Right lobe of liver (tissue), 6 donors: ENCODE data around the gene LARP7. TPM values are rescaled to one million over a fixed set of nuclear protein-coding genes. Genes with fewer than 3 reads are reported as not detected.

Experiments used
- ATAC-seq, 4 donors: fragments of 200-7000 bp; cut with Tn5 transposase; one replicate each; pipeline ENCODE4 v1.9.1; 2020; ENCODE audit warnings: mild to moderate bottlenecking in 4 of 4, moderate library complexity in 4 of 4
- DNase-seq, 3 donors: peaks; one replicate each; pipeline ENCODE4 v3.0.0-alpha.2; 2020
- H3K27ac ChIP-seq, 3 donors: fragments of 200-600 bp; one replicate each; pipeline ENCODE4 v1.8.0; 2022
- H3K27me3 ChIP-seq, 2 donors: fragments of 200-600 bp; one replicate each; pipeline ENCODE4 v1.8.0; 2022
- H3K36me3 ChIP-seq, 4 donors: fragments of 200-600 bp; sonication (generic) in 1 of 4; one replicate each; pipeline versions ENCODE4 v1.5.1 to v1.8.0; 2017 to 2022; ENCODE audit warnings: control low read depth in 1 of 4
- H3K4me1 ChIP-seq, 4 donors: fragments of 200-600 bp; sonication (generic) in 1 of 4; one replicate each; pipeline versions ENCODE4 v1.5.1 to v1.8.0; 2017 to 2022; ENCODE audit warnings: control low read depth in 1 of 4
- H3K4me3 ChIP-seq, 3 donors: fragments of 200-600 bp; one replicate each; pipeline ENCODE4 v1.8.0; 2022
- H3K9me3 ChIP-seq, 4 donors: fragments of 200-600 bp; sonication (generic) in 1 of 4; one replicate each; pipeline versions ENCODE4 v1.5.1 to v1.8.0; 2017 to 2022; ENCODE audit warnings: control low read depth in 1 of 4
- POLR2A ChIP-seq: fragments of 450-650 bp; IDR thresholded peaks from one replicate; pipeline ENCODE4 v1.6.1; 2017; ENCODE audit warnings: antibody characterized with exemption, mild to moderate bottlenecking
- WGBS: methylation state at CpG from one replicate; pipeline ENCODE4 v1.1.6; 2018; ENCODE audit warnings: low coverage, low lambda C conversion rate; ENCODE audit not compliant: insufficient coverage; ENCODE audit errors: missing lambda C conversion rate; 5-methylcytosine and 5-hydroxymethylcytosine counted together
- intact Hi-C, 2 donors: fragments of 100-400 bp; cut with DNase I; formaldehyde crosslinking; loops; one replicate each; pipeline versions ENCODE4 v1.11.2 to v1.14.1; 2022
- long read RNA-seq: library from polyadenylated mRNA; unstranded; transcript quantifications from one replicate; pipeline ENCODE4 v2.0.0, GENCODE V29; 2019
- total RNA-seq, 6 experiments: library from RNA; depleted of rRNA in 2 of 6; stranded (reverse); fragments of >200 nt in 2 of 6; fragmentation: NEBNext Ultra II Directional in 3 of 6; extraction: Animal tissue kit (Norgen Biotek cat#: 25700) in 3 of 6; gene quantifications; one replicate each; pipeline versions ENCODE4 v1.1.0 to v1.2.4, GENCODE V29; 2016 to 2023
- TF ChIP-seq, protein P1 (sequence below), 4 donors: fragments of 200-600 bp in 3 of 4; fragments of 450-650 bp in 1 of 4; IDR thresholded peaks; one replicate each; pipeline versions ENCODE4 v1.5.1 to v1.8.0; 2016 to 2022; ENCODE audit warnings: antibody characterized with exemption in 4 of 4, mild to moderate bottlenecking in 2 of 4
- donor health status: DM: no; HTN: yes; CAD: no.
- donor health status: DM: no; HTN: no; CAD: no.
- donor health status: DM: no; HTN: no; CAD: no.
- donor health status: DM: no; HTN: yes; CAD: no.
- donor health status: DM: no; HTN: yes; CAD: no.

LARP7 gene
- total RNA-seq: 10 to 100 TPM; 12.7 to 28.8 (median 20.4) TPM
- long read RNA-seq, partial matches to known transcripts: 6 of 6 reads
- long read RNA-seq, other reads (novel, unspliced or antisense): 0 of 6 reads

DNA sequence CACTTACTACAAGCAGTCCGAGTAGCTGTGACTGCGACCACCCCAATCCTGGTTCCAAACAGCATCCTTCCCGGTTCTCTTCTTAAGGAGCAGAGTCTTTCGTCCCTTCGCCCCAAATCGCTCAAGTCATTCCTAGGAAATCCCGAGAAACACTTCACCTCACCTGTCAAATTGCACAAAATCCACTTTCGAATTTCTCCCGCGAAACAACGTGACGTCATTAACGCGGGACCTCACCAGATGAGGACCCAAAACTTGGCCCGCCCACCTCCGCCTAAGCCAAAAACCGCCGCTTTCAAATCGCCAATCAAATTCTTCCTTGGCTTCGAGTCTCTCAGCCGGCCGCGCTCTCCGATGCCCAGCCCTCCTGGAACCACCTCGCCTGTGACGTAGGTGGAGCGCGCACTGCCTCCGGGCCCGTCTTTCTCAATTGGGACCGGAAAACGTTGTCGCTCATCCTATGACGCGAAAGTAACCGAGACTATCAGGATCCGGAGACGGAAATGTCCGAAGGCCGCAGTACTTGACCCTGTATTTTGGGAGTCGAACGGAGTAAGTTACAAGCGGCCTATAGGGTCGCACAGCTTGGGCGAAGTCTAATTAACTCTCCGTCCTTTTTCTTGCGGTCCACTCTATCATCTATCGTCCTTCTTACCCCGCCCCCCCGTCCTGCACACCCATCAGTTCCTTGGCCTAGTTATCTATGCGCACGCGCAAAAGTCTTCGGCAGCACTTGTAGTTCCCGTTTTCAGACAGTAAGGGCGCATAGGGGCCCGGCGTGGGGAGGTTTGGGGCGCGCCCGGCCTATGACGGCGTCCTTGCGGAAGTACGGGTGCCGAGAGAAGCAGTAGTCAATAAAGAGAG lies at the start of gene LARP7, which contains the start of gene ZGRF1:
TSS of gene LARP7 (plus strand) at position 456 of the 864 bp plus-strand sequence. CDS start 7,527 bp downstream, outside the sequence.
TSS of gene ZGRF1 (minus strand) at position 222 of the 864 bp plus-strand sequence. CDS start 3,733 bp downstream, outside the sequence.
- intact Hi-C loops: no loop called here
- WGBS: under 1% methylated on average over 66 of the region's 66 CpGs
- TF ChIP-seq, protein P1, sequence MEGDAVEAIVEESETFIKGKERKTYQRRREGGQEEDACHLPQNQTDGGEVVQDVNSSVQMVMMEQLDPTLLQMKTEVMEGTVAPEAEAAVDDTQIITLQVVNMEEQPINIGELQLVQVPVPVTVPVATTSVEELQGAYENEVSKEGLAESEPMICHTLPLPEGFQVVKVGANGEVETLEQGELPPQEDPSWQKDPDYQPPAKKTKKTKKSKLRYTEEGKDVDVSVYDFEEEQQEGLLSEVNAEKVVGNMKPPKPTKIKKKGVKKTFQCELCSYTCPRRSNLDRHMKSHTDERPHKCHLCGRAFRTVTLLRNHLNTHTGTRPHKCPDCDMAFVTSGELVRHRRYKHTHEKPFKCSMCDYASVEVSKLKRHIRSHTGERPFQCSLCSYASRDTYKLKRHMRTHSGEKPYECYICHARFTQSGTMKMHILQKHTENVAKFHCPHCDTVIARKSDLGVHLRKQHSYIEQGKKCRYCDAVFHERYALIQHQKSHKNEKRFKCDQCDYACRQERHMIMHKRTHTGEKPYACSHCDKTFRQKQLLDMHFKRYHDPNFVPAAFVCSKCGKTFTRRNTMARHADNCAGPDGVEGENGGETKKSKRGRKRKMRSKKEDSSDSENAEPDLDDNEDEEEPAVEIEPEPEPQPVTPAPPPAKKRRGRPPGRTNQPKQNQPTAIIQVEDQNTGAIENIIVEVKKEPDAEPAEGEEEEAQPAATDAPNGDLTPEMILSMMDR (IDR thresholded peaks at IDR 0.05): peak; percentile 79 to 99 (median 87)
- TF ChIP-seq POLR2A: no peak
- ATAC-seq: peak; percentile 95 to 97 (median 96)
- Histone ChIP-seq H3K27ac (peak within 1 kb of the TSS; percentile 66 to 90 (median 88)), H3K4me1 (peaks cover 0 to 15% (median 3%) of the 10 kb centered on the region in 4 donors), H3K36me3 (no peaks in the 10 kb centered on the region), H3K4me3 (peak within 1 kb of the TSS; percentile 51 to 72 (median 60)), H3K27me3 (no peaks in the 10 kb centered on the region), H3K9me3 (no peaks in the 10 kb centered on the region)
- DNase-seq: peak; percentile 99

DNA sequence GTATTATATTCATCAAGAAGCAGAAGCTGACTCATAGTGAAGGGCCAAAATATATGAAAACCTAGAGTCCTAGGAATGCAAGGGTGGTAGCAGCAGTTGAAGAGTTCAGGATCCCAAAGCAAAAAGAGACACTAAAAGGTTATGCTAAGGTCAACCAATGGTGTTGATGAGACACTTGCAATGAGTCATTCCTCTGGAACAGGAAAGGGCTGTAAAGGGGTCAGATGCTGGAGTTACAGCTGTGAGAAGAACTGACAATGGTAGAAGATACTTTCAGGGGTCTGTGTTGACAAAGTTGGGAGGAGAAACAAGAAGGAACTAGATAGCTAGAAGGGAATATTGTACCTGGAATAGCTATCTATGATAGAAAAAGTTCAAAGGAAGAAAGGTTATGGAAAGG lies 47.7 kb upstream of the LARP7 start:
- Histone ChIP-seq H3K36me3 (no peaks in the 10 kb centered on the region), H3K27ac (no peak overlapping the region), H3K9me3 (no peaks in the 10 kb centered on the region), H3K4me3 (no peak overlapping the region), H3K4me1 (no peaks in the 10 kb centered on the region), H3K27me3 (no peaks in the 10 kb centered on the region)
- TF ChIP-seq, protein P1 (IDR thresholded peaks at IDR 0.05): no peak
- TF ChIP-seq POLR2A: no peak
- intact Hi-C loops: no loop called here
- DNase-seq: no peak
- no peak for ATAC-seq

DNA sequence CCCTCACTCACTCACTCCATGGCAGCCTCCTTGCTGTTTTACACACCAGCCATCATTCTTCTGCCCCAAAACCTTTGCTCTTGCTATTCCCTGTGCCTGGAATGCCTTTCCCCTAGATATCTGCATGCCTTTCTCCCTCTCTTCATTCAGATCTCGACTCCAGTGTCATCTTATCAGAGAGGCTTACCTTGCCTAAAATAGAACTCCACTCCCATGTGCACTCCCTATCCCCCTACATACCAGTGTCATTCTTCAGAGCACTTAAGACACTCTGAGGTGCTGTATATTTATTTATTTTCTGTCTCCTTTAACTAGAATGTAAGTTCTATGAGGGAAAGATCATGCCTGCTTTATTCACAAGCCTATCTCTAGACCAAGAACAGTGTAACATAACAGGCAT lies 45.4 kb upstream of the LARP7 start:
- WGBS: 37% methylated on average over 1 of the region's 1 CpG
- no peaks in the 10 kb centered on the region for H3K9me3 ChIP-seq
- intact Hi-C loops: no loop called here

DNA sequence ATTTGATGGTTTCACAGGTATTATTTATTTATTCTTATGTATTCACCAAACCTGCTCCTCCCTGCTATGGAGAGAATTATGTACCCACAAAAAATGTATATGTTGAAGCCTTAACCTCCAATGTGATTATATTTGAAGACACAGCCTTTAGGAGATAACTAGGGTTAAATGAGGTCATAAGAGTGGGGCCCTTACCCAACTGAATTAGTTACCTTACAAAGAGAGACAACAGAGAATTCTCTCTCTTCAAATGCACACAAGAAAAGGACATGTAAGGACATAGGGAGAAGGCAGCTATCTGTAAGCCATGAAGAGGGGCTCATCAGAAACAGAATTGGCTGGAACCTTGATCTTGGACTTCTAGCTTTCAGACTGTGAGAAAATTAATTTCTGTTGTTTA lies 44.2 kb upstream of the LARP7 start:
- intact Hi-C loops: no loop called here
- DNase-seq (no peak), ATAC-seq (no peak)
- no peaks in the 10 kb centered on the region for H3K9me3 ChIP-seq
- TF ChIP-seq POLR2A: no peak
- TF ChIP-seq, protein P1 (IDR thresholded peaks at IDR 0.05): no peak
- H3K4me1 ChIP-seq: no peaks in the 10 kb centered on the region
- H3K36me3 ChIP-seq: no peaks in the 10 kb centered on the region
- no peak overlapping the region for H3K4me3 ChIP-seq
- H3K27ac ChIP-seq: no peak overlapping the region
- H3K27me3 ChIP-seq: no peaks in the 10 kb centered on the region

More for the DNA sequence above, 45.4 kb upstream of the LARP7 start:
- H3K4me1 ChIP-seq: no peaks in the 10 kb centered on the region
- no peak for DNase-seq
- no peak for TF ChIP-seq POLR2A
- TF ChIP-seq, protein P1 (IDR thresholded peaks at IDR 0.05): no peak
- no peak for ATAC-seq
- H3K27ac ChIP-seq: no peak overlapping the region
- no peak overlapping the region for H3K4me3 ChIP-seq
- no peaks in the 10 kb centered on the region for H3K27me3 ChIP-seq
- no peaks in the 10 kb centered on the region for H3K36me3 ChIP-seq
